ENCODE measurements around the gene CDAN1.

The CDAN1 gene

GRCh38 chr15:42735382-42736165 is 1.4 kb downstream of the CDAN1 start:
- in situ Hi-C loops (cut with HindIII; ENCODE audit: low sequenced_read_pairs), result no loop called here
- no peak for TF ChIP-seq CTCF (IDR thresholded peaks at IDR 0.05; ENCODE audit: low read depth, low read length, missing control alignments)
- H3K4me3 ChIP-seq (ENCODE audit: low read depth, low read length), result peak overlapping the region; percentile 63
- DNase-seq (ENCODE audit: low read depth), result no peak

GRCh38 chr15:42734076-42734672 is 2.8 kb downstream of the CDAN1 start:
- in situ Hi-C loops (cut with HindIII; ENCODE audit: low sequenced_read_pairs), result no loop called here
- H3K4me3 ChIP-seq (ENCODE audit: low read depth, low read length), result no peak overlapping the region
- DNase-seq (ENCODE audit: low read depth), result no peak
- TF ChIP-seq CTCF (IDR thresholded peaks at IDR 0.05; ENCODE audit: low read depth, low read length, missing control alignments), result no peak

- TF ChIP-seq CTCF (IDR thresholded peaks at IDR 0.05; ENCODE audit: low read depth, low read length, missing control alignments), result no peak
- no peak overlapping the region for H3K4me3 ChIP-seq (ENCODE audit: low read depth, low read length)
- in situ Hi-C loops (cut with HindIII; ENCODE audit: low sequenced_read_pairs), result no loop called here
- no peak for DNase-seq (ENCODE audit: low read depth)
These were observed 3.9 kb downstream of the CDAN1 start for GRCh38 chr15:42733027-42733426.

- no peak overlapping the region for H3K4me3 ChIP-seq (ENCODE audit: low read depth, low read length)
- in situ Hi-C loops (cut with HindIII; ENCODE audit: low sequenced_read_pairs), result no loop called here
- DNase-seq (ENCODE audit: low read depth), result no peak
- TF ChIP-seq CTCF (IDR thresholded peaks at IDR 0.05; ENCODE audit: low read depth, low read length, missing control alignments), result no peak
These were observed 4.7 kb downstream of the CDAN1 start for GRCh38 chr15:42732095-42732827.

- TF ChIP-seq CTCF (IDR thresholded peaks at IDR 0.05; ENCODE audit: low read depth, low read length, missing control alignments), result no peak
- in situ Hi-C loops (cut with HindIII; ENCODE audit: low sequenced_read_pairs), result no loop called here
- H3K4me3 ChIP-seq (ENCODE audit: low read depth, low read length), result no peak overlapping the region
- no peak for DNase-seq (ENCODE audit: low read depth)
These were observed 5.5 kb downstream of the CDAN1 start for GRCh38 chr15:42731461-42731860.

GRCh38 chr15:42730536-42730935 is 6.4 kb downstream of the CDAN1 start:
- in situ Hi-C loops (cut with HindIII; ENCODE audit: low sequenced_read_pairs), result no loop called here
- no peak for TF ChIP-seq CTCF (IDR thresholded peaks at IDR 0.05; ENCODE audit: low read depth, low read length, missing control alignments)

More at GRCh38 chr15:42730536-42730935, 6.4 kb downstream of the CDAN1 start:
- no peak for DNase-seq (ENCODE audit: low read depth)
- H3K4me3 ChIP-seq (ENCODE audit: low read depth, low read length), result no peak overlapping the region
